DMS114 treated with DMSO at 0.1 percent for 48 hours (cell line): ENCODE data around the gene PALLD.
"Not testable (repeated sequence)": the region's sequence is repeated elsewhere in the genome, so short reads cannot be mapped to it uniquely, and the experiment has no call there.

Experiments
- DNase-seq: peaks from one replicate; lab custom pipeline; 2025; ENCODE audit not compliant: unreplicated experiment; lab: John Stamatoyannopoulos, UW

The PALLD gene

DNA sequence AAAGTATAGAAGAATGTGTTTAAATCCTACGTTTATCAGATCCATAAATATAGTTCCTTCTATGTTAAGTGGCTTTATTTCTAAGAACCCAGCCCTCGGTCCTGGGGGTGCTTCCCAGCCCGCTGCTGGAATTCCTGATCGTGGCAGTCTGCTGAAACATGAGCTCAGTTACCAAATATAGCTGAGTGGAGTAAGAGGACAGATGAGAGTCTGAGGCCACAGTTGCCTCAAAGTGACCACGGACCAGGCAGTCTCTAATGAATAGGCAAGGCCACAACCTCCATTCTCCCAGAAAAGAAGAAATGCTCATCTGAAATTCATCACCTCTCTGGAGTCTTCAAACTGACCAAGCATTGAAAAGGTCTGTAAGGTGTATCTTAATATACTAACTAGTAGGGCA lies at the start of gene PALLD:
PALLD (plus strand) TSS at position 219 of the 400 bp plus-strand sequence.
- DNase-seq, result no peak

DNA sequence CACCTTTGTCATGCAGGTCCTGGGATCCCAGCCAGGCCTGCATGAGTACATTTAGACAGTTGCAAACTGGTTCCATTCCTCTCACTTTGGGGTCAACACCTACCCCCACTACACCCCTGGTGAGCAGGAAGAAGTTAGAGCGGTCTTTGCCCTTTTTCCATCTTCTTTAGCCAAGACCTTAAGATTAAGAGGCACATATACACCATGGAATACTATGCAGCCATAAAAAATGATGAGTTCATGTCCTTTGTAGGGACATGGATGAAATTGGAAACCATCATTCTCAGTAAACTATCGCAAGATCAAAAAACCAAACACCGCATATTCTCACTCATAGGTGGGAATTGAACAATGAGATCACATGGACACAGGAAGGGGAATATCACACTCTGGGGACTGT lies 47.8 kb upstream of the PALLD start:
- not testable (repeated sequence) for DNase-seq

DNA sequence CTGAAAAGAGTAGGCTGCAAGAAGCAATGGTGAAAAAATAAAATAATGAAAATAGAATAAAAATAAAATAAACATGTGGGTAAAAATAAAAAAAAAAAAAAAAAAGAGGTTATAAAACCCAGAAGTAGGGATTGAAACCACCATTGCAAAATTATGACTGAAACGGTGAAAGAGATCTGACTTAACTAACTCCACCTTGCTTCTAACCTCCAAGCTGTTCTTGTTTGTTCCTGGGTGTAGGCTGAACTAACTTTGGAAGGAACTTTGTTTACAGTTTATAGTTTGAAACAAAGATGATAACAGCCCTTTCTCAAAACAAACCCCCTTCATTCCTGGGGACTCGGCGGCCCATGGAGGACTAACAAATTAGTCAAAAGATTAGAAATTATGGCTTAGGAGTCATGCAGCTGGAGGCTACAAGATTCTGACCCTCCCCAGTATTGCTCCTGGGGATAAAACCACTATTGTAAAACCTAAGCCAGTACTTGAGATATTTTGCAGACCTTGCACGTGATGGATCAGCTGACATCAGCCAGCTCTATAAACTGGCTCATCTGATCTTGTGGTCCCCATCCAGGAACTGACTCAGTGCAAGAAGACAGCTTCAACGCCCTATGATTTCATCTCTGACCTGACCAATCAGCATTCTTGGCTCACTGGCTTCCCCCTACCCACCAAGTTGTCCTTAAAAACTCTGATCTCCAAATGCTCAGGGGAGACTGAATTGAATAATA lies 47.0 kb upstream of the PALLD start:
- DNase-seq, result no peak

- DNase-seq, result no peak
Observed at GRCh38 chr4:168451331-168451730, 45.5 kb upstream of the PALLD start.

DNA sequence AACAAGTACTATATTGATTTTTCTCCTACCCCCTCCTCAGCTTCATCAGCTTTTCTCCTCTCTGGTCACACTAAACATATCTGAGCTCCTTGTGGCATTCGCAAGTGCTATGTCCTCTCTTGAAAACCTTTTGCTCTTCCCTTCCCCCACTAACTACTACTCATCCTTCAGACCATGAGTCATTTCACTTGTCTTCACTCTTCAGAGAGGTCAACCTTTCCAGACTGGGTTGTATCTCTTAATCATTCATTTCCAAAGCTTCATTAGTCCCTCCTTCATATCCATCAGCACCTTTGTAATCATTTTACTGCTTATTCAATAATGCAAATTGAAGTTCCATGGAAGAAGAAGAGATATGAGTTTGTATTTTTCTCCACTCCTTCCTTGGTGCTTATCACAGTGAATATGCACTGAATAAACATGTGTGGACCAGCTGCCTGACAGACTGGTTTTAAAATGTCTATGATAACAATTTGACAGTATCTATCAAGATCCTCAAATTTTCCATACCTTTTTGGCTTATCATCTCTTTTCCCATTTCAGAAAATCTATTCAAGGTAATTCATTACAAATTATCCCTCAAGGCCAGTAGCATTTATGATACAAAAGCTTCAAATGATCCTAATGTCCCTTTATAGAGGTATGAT lies 45.0 kb upstream of the PALLD start:
- DNase-seq, result no peak

DNA sequence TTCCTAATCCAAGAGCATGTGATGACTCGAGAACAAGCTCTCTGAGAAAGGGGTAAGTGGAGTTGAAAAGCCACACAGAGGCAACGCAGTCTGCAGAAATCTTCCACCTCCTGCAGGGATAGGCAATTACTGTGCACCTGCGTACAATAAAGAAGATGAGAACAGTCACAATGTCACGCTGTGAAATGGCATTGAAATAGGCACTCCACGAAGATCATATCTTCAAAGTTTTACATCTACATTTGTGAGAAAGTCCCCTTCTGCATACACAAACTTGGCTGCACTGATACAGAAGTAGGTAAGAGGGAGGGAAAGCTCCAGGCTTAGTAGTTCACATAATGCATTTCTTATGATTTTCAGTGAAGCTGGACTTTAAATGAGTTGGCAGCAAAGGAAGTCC lies 43.7 kb upstream of the PALLD start:
- no peak for DNase-seq

DNA sequence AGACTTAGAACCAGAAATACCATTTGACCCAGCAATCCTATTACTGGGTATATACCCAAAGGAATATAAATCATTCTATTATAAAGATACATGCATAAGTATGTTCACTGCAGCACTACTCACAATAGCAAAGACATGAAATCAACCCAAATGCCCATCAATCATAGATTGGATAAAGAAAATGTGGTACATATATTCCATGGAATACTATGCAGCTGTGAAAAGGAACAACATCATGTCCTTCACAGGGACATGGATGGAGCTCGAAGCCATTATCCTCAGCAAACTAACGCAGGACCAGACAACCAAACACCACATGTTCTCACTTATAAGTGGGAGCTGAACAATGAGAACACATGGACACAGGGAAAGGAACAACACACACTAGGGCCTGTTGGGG lies 38.6 kb upstream of the PALLD start:
- DNase-seq, result not testable (repeated sequence)

- DNase-seq, result no peak
Observed at GRCh38 chr4:168461821-168462220, 35.0 kb upstream of the PALLD start.

GRCh38 chr4:168472920-168473319 lies 23.9 kb upstream of the PALLD start:
- no peak for DNase-seq

DNA sequence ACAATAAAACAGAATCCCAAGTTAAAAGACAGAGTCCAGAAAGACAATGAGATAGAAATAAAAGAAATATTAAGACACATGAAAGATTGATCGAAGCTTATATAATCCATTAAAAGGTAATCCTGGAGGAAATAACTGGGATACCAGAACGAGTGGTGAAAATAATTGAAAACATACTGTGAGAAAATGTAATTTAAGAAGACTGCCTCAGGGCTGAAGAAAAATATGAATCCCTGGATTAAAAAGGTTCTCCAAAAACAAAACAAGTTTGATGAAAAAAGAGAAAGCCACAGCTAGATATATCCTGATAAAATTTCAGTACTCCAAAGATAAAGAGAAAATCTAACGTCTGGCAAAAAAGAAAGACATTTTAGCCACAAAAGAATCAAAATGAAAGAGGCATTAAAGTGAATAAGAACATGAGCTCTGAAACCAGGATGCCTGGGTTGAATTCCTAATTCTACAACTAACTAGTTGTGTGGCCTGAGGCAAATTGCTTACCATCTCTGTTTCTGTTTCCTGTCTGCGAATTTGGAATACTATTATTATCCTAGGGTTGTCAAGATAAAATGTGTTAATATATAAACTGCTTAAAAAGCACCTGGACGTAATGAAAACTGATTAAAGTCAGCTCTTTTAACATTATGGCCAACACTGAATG lies 22.1 kb upstream of the PALLD start:
- DNase-seq, result no peak

DNA sequence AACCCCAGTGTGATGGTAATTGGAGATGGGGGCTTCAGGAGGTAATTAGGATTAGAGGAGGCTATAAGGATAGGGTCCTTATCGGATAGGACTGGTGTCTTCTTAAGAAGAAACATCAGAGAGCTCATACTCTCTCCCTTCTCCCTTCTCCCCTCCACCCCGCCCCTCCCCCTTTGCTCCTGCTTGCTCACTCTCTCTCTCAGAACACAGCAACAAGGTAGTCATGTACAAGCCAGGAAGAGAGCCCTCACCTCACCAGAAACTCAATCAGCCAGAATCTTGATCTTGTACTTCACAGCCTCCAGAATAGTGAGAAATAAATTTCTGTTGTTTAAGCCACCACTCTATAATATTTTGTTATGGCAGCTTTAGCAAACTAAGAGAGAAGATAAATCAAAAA lies 21.1 kb upstream of the PALLD start:
- no peak for DNase-seq

- DNase-seq, result no peak
Observed at GRCh38 chr4:168478868-168479267, 18.0 kb upstream of the PALLD start.

DNA sequence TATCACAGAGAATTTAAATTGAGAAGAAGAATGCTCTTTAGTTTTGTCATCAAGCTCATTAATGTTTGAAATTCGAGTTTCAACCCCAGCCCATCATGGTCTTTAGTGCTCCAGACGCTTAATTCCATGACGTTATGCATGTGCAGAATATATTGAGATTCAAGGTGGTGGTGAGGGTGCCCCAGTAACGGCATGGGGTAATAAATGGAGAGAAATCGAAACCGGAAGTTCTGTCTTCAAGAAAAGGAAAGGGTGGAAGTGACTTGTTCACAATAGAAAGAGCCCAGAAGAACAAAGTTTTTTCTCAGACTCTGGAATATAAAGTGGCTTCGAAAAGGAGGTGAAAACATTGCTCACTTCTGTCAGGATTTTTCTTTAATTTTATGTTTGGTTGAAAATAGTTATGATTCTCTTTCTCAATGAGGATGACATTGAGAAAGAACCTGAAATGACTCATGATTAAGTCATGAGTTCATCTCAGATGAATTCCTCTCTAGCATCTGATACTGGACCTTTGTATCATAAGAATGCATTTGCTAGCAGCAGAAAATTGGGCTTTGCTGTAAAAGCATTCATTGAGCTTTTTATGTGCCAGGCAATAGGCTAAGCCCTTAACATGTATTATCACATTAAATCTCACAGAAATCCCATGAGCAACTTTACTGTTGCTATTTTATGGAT lies 15.8 kb upstream of the PALLD start:
- peak; percentile 25 for DNase-seq

DNA sequence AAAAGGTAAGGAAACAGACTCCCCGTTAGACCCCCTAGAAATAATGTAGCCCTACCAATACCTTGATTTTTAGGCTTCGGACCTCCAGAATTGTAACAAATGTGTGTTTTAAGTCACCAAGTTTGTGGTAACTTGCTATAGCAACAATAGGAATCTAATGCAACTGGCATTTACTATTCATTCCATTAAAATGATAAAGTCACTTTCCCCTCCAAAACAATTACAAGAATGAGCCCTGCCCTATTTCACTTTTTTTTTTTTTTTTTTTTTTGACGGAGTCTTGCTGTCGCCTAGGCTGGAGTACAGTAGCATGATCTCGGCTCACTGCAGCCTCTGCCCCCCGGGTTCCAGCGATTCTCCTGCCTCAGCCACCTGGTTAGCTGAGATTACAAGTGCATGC lies 13.0 kb upstream of the PALLD start:
- DNase-seq, result no peak

DNA sequence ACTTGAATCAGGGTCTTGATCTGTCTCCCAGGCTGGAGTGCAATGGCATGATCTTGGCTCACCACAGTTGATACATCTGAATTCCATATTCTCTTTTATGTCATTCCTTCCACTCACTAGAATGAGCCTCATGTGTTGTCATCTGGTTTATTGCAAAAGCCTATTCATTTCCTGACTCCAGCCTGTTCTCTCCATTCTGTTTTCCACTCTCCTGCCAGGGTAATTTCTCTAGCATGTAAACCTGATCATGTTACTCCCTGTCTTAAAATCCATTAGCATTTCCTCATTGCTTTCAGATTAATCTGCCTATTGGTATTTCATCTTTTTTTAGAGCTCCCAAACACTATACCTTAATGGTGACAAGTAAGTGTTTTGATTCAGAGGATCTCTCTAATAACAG lies 12.2 kb upstream of the PALLD start:
- no peak for DNase-seq

- no peak for DNase-seq
Observed at GRCh38 chr4:168485156-168485910, 11.5 kb upstream of the PALLD start.

DNA sequence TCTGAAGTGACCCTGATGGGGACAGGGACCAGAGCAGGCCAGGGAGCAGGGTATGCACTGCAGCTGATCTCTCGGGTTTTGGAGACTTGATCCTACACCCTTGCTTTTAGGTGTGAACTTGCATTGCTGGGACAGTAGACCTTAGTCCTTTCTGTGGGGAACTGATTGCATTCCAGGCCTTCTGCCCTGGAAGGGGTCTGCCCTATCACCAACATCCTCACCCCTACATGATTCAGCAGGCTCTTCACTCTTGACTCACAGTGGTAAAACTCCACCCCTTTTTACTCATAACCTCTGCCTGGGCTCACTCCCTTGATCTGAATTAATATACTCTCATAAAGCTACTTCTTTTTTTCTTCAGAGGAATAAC lies 10.0 kb upstream of the PALLD start:
- no peak for DNase-seq

DNA sequence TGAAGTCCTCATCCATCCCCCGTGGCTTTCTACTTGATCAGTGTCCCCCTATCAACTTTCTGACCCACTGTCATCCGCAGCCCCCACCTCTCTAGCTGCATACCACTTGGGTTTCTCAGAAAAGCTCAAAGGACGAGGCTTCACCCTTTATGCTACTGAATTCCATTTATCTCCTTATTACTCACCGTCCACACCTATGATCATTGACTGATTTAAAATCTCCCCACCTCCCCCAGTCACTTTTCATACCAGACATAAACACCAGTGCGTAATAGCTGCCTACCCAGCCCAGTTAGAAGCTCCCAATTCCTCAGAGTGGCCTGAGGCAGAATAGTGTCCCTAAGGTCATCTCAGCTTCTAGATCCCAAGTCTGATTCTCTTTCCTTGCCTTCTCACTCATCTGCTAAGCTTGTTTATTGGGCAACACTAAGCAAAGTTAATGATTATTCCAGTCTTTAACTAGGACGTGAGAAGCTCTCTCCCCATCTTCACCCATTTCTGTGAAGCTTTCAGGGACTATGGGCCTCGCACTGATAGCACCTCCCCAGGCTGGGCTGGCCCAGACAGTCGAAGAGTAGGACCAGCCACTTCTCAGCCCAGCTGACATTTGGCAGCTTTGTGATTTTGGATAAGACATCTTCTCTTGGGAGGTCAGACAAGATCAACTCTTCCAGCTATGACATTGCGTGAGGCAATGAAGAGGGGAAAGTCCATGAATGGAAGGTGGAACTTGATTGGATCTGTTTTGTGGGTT lies 9.4 kb upstream of the PALLD start:
- no peak for DNase-seq

DNA sequence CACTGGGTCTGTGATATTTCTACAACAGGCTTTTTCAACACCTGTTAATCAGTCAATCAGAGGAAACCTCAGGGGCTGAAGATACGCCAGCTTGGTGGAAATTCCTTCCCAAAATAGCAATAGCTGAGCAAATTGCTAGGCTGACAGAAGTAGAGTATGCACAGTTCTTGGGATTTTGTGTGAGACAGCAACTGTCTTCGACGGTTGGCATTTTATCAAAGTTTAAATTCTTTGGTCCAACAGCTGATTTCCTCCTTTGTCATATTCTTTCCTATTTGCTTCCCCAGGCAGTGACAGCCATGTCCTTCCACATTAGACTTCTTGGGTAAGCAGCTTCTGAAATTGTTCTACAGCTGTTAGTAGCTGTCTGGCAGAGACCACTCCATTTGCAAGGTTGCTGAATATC lies 8.0 kb upstream of the PALLD start:
- no peak for DNase-seq

DNA sequence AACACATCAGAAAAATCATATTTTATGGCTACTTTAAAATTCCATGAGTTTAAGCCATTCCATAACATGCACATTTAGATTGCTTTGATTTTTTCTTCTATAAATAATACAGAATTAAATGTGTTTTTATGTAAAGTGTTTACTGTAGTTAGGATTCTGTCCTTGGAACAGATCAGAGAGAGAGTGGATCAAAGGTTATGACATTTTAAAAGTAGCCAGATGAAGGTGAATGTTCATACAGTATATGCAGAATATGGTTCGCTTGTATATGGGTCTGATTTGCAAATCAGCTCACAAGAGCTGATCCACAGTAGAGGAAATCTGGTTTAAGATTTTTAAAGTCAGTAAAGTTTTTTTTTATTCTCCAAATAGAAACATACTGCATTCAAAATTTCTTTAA lies 7.2 kb upstream of the PALLD start:
- no peak for DNase-seq
